GM18507 (cell line): ENCODE data around the gene ADGRL1.

ENCODE experiments used
- DNase-seq: peaks from one replicate; pipeline ENCODE4 v3.0.0; 2011; ENCODE audit warnings: low read depth; ENCODE audit not compliant: insufficient read length; ENCODE audit errors: extremely low spot score
- FAIRE-seq: peaks from 2 replicates; lab custom pipeline; 2011; peaks lifted over from hg19 to GRCh38; lab: Jason Lieb, UNC

The ADGRL1 gene

DNA sequence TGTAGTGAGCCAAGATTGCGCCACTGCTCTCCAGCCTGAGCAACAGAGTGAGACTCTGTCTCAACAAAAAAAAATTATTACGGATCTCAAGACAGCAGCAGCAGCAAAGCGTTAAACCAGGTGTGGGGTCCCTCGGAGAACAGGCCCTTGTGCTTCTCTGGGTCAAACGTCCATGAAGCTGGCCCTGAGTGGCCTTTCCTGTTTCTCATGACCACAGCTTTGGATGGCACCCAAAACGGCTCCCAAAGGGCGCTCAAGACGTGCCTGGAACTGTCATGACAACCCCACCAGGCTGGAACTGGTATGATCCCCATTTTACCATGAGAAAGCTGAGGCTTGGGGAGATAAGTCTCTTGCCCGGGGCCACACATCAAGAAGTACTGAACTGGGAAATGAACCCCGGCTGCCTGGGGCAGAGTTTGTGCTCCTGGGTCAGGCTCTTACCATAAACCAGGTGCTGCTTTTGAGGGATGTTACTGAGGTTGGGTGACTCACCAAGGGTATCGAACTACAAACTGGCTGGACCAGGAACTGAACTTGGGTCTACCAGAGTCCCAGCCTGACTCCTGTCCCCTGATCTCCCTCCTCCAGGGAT is 103.8 kb downstream of the ADGRL1 start:
- DNase-seq: no peak
- FAIRE-seq: no peak

DNA sequence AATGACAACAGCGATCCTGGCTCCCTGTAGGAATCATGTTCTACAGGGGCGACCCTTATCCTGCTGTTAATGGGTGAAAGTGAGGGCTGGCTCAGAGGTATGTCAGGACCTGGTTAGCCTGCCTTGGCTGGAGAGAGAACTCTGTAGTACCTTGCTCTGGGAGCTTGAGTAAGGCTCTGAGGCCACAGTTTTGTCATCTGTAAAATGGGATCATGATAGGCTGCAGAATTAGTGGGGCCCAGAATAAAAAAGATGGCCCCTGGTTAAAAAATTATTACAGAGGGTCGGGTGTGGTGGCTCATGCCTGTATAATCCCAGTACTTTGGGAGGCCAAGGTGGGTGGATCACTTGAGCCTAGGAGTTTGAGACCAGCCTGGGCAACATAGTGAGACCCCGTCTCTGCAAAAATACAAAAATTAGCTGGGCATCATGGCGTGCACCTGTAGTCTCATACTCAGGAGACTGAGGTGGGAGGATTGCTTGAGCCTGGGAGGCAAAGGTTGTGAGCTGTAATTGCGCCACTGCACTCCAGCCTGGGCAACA is 104.9 kb downstream of the ADGRL1 start:
- DNase-seq: no peak
- FAIRE-seq: no peak
